ENCODE results near the gene HIPK2.

HIPK2 gene

DNA sequence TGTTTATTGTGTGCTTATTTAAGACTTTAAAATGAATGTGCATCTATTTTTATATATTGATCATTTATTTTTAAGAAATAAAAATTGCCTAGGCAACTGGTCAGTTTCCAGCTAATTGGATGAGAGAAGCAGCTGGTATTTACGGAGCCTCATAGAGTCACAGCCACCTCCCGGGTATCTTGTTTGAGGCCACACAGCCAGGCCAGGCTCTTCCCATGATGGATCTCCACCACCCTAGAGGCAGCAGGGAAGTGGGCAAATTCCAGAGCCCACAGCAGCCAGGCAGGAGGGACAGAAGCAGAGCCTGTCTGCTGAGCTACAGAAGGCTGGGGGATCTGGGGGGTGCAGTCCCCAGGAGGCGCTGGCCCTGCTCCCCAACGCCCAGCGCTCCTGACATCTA is 192.8 kb downstream of the HIPK2 start:
- Histone ChIP-seq H3K4me1 (ENCODE audit: control insufficient read depth, low read depth, low read length) (no peaks in the 10 kb centered on the region), H3K9ac (ENCODE audit: low read length) (no peak overlapping the region), H3K23ac (ENCODE audit: low read length) (no peak overlapping the region), H2AK5ac (ENCODE audit: low read length) (no peak overlapping the region), H3K4ac (ENCODE audit: low read depth, low read length) (no peak overlapping the region), H3K36me3 (ENCODE audit: control insufficient read depth, insufficient read depth, low read length) (peaks cover 2% of the 10 kb centered on the region), H4K5ac (ENCODE audit: low read length) (no peak overlapping the region), H3K79me2 (ENCODE audit: control insufficient read depth, insufficient read depth, low read length) (no peaks in the 10 kb centered on the region), H3K18ac (ENCODE audit: low read length) (no peak overlapping the region), H2BK5ac (ENCODE audit: low read length) (no peak overlapping the region), H3K27ac (ENCODE audit: low read depth, low read length) (no peak overlapping the region), H2BK15ac (replicated peaks; ENCODE audit: low read depth) (no peak overlapping the region), H3K4me3 (ENCODE audit: low read length) (no peak overlapping the region), H3K79me1 (ENCODE audit: low read length) (no peaks in the 10 kb centered on the region), H4K8ac (ENCODE audit: low read depth, low read length) (no peak overlapping the region), H3K56ac (ENCODE audit: low read length) (no peak overlapping the region), H2BK120ac (ENCODE audit: low read depth, low read length) (no peak overlapping the region), H3K27me3 (ENCODE audit: insufficient read depth, low read length, poor library complexity) (no peaks in the 10 kb centered on the region), H3K4me2 (ENCODE audit: low read length) (no peak overlapping the region)
- WGBS (ENCODE audit: extremely low coverage, insufficient coverage, low lambda C conversion rate): no CpG with 5 or more reads among the region's 5 CpGs
- no peak for DNase-seq

DNA sequence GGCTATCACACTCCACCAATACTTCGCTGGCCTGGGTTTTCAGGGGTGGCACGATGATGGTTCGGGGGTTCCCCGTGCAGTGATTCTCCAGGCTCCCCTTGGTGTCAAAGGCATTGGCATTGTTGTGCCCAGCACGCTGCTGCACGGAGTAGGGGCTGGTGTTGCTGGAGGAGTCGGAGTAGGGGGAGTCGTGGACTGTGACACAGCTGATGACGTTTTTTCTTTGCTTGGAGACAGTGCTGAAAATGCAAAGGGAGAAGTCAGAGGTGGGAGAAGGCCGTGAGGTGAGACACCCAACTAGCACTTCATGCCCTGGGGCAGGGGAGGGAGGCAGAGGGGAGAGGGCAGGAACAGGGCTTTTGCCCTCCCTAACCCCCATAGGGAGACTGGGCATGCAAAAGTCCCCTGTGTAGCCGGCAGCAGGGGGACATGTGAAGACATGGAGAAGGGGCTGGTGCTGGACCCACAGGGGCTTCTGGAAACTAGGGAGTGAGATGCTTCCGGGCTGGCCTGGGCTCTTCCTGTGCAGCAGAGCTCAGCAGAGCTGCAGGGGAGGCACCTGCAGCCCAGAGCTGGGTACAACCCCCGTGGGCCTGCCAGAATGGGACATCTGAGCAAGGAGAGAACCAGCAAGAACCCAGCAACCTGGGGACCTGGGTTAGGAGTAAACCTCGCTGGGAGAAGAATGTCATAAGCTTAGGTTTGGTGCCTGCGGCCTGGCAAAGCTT is 193.8 kb downstream of the HIPK2 start:
- no peak overlapping the region for H3K23ac ChIP-seq (ENCODE audit: low read length)
- H3K18ac ChIP-seq (ENCODE audit: low read length): no peak overlapping the region
- no peaks in the 10 kb centered on the region for H3K4me1 ChIP-seq (ENCODE audit: control insufficient read depth, low read depth, low read length)
- H3K36me3 ChIP-seq (ENCODE audit: control insufficient read depth, insufficient read depth, low read length): peaks cover 2% of the 10 kb centered on the region
- H3K79me2 ChIP-seq (ENCODE audit: control insufficient read depth, insufficient read depth, low read length): no peaks in the 10 kb centered on the region
- no peaks in the 10 kb centered on the region for H3K79me1 ChIP-seq (ENCODE audit: low read length)
- H2BK15ac ChIP-seq (replicated peaks; ENCODE audit: low read depth): no peak overlapping the region
- H3K4me3 ChIP-seq (ENCODE audit: low read length): no peak overlapping the region
- no peak overlapping the region for H3K56ac ChIP-seq (ENCODE audit: low read length)
- no peak overlapping the region for H3K9ac ChIP-seq (ENCODE audit: low read length)
- DNase-seq: no peak
- no peaks in the 10 kb centered on the region for H3K27me3 ChIP-seq (ENCODE audit: insufficient read depth, low read length, poor library complexity)
- no peak overlapping the region for H3K4me2 ChIP-seq (ENCODE audit: low read length)
- H3K4ac ChIP-seq (ENCODE audit: low read depth, low read length): no peak overlapping the region
- H2BK120ac ChIP-seq (ENCODE audit: low read depth, low read length): no peak overlapping the region
- H4K8ac ChIP-seq (ENCODE audit: low read depth, low read length): no peak overlapping the region
- no peak overlapping the region for H2BK5ac ChIP-seq (ENCODE audit: low read length)
- H4K5ac ChIP-seq (ENCODE audit: low read length): no peak overlapping the region
- no CpG with 5 or more reads among the region's 15 CpGs for WGBS (ENCODE audit: extremely low coverage, insufficient coverage, low lambda C conversion rate)
- no peak overlapping the region for H3K27ac ChIP-seq (ENCODE audit: low read depth, low read length)
- no peak overlapping the region for H2AK5ac ChIP-seq (ENCODE audit: low read length)

DNA sequence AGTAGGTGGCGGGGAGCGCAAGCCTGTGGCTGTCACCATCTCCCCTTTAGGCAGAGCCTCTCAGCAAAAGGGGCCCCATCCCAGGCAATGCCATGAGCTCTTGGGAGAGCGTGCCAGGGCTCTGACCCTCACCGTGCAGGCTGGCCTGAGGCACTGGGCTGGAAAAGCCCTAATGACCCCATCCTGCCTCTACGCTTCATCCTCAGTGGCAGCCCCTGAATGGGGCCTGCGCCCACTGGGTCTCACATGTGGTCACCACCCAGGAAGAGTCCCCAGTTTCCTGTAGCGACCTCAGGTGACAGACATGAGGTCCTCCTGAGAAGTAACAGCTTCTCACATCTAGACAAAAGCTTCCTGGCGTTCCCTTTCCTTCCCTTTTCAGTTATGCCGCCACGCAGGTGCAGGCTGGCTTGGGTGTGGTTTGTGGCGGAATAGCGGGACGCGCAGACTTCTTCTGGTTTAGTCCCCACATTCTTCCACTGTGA is 195.1 kb downstream of the HIPK2 start:
- no peak for DNase-seq
- Histone ChIP-seq H2BK120ac (ENCODE audit: low read depth, low read length) (no peak overlapping the region), H3K27ac (ENCODE audit: low read depth, low read length) (no peak overlapping the region), H3K79me1 (ENCODE audit: low read length) (no peaks in the 10 kb centered on the region), H3K23ac (ENCODE audit: low read length) (no peak overlapping the region), H3K18ac (ENCODE audit: low read length) (no peak overlapping the region), H3K79me2 (ENCODE audit: control insufficient read depth, insufficient read depth, low read length) (no peaks in the 10 kb centered on the region), H2BK5ac (ENCODE audit: low read length) (no peak overlapping the region), H2AK5ac (ENCODE audit: low read length) (no peak overlapping the region), H3K36me3 (ENCODE audit: control insufficient read depth, insufficient read depth, low read length) (peaks cover 2% of the 10 kb centered on the region), H3K27me3 (ENCODE audit: insufficient read depth, low read length, poor library complexity) (no peaks in the 10 kb centered on the region), H2BK15ac (replicated peaks; ENCODE audit: low read depth) (no peak overlapping the region), H3K4me2 (ENCODE audit: low read length) (no peak overlapping the region), H3K4ac (ENCODE audit: low read depth, low read length) (no peak overlapping the region), H3K56ac (ENCODE audit: low read length) (no peak overlapping the region), H4K8ac (ENCODE audit: low read depth, low read length) (no peak overlapping the region), H3K4me1 (ENCODE audit: control insufficient read depth, low read depth, low read length) (no peaks in the 10 kb centered on the region), H3K9ac (ENCODE audit: low read length) (no peak overlapping the region), H3K4me3 (ENCODE audit: low read length) (no peak overlapping the region), H4K5ac (ENCODE audit: low read length) (no peak overlapping the region)
- no CpG with 5 or more reads among the region's 14 CpGs for WGBS (ENCODE audit: extremely low coverage, insufficient coverage, low lambda C conversion rate)

DNA sequence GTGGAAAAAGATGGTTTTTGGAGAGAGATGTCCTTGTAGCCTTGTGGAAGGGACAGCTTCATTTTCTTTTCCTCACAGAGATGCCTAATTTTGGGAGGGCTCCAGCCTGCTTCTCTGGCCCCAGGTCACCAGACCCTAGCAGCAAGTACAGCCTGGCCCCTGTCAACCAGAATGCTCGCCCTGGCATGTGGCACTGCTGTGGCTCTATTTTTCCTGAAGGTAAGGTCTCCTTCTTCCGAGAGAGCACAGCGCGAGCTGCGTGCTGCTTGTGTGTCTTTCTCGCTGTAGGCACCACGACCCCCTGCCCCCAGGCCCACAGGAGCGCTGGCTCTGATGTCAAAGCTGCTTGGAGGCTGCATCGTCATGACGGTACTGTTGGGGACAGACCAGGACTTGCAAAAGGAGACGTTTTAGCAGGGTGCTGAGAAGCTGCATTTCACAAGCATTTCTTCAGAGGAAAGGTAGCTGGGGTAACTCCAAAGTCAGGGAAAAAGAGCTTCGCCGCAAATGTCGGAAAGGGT is 195.6 kb downstream of the HIPK2 start:
- Histone ChIP-seq H2AK5ac (ENCODE audit: low read length) (no peak overlapping the region), H4K5ac (ENCODE audit: low read length) (no peak overlapping the region), H3K36me3 (ENCODE audit: control insufficient read depth, insufficient read depth, low read length) (peaks cover 2% of the 10 kb centered on the region), H3K27me3 (ENCODE audit: insufficient read depth, low read length, poor library complexity) (no peaks in the 10 kb centered on the region), H3K9ac (ENCODE audit: low read length) (no peak overlapping the region), H2BK15ac (replicated peaks; ENCODE audit: low read depth) (no peak overlapping the region), H3K56ac (ENCODE audit: low read length) (no peak overlapping the region), H3K18ac (ENCODE audit: low read length) (no peak overlapping the region), H3K4me2 (ENCODE audit: low read length) (no peak overlapping the region), H4K8ac (ENCODE audit: low read depth, low read length) (no peak overlapping the region), H2BK5ac (ENCODE audit: low read length) (no peak overlapping the region), H3K79me2 (ENCODE audit: control insufficient read depth, insufficient read depth, low read length) (no peaks in the 10 kb centered on the region), H3K23ac (ENCODE audit: low read length) (no peak overlapping the region), H3K4me1 (ENCODE audit: control insufficient read depth, low read depth, low read length) (no peaks in the 10 kb centered on the region), H3K4me3 (ENCODE audit: low read length) (no peak overlapping the region), H3K27ac (ENCODE audit: low read depth, low read length) (no peak overlapping the region), H2BK120ac (ENCODE audit: low read depth, low read length) (no peak overlapping the region), H3K79me1 (ENCODE audit: low read length) (no peaks in the 10 kb centered on the region), H3K4ac (ENCODE audit: low read depth, low read length) (no peak overlapping the region)
- no CpG with 5 or more reads among the region's 14 CpGs for WGBS (ENCODE audit: extremely low coverage, insufficient coverage, low lambda C conversion rate)
- DNase-seq: no peak

DNA sequence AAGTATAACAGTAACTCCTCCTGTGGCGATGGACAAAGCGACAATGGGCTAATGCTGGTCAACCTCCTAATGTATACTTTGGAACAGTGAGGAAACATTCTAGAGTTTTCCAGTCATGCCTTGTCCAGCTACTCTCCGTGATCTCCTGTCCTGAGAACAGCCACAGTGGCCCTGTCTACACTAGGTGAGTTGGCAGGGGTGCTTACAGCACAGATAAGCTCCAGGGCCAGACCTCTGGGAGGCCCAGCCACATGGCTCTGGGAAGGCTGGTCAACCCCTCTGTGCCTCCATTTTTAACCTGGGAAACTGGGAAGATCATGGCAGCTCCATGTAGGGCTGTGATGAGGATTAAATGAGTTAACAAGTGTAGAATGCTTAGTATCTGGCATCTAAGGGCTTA is 197.4 kb downstream of the HIPK2 start:
- H3K79me2 ChIP-seq (ENCODE audit: control insufficient read depth, insufficient read depth, low read length): no peaks in the 10 kb centered on the region
- no peak overlapping the region for H3K18ac ChIP-seq (ENCODE audit: low read length)
- H4K8ac ChIP-seq (ENCODE audit: low read depth, low read length): no peak overlapping the region
- H3K23ac ChIP-seq (ENCODE audit: low read length): no peak overlapping the region
- H2AK5ac ChIP-seq (ENCODE audit: low read length): no peak overlapping the region
- no peak overlapping the region for H3K27ac ChIP-seq (ENCODE audit: low read depth, low read length)
- H2BK5ac ChIP-seq (ENCODE audit: low read length): no peak overlapping the region
- no peak overlapping the region for H3K4ac ChIP-seq (ENCODE audit: low read depth, low read length)
- H3K27me3 ChIP-seq (ENCODE audit: insufficient read depth, low read length, poor library complexity): no peaks in the 10 kb centered on the region
- H3K4me3 ChIP-seq (ENCODE audit: low read length): no peak overlapping the region
- H3K36me3 ChIP-seq (ENCODE audit: control insufficient read depth, insufficient read depth, low read length): peaks cover 2% of the 10 kb centered on the region
- WGBS (ENCODE audit: extremely low coverage, insufficient coverage, low lambda C conversion rate): no CpG with 5 or more reads among the region's 3 CpGs
- H3K9ac ChIP-seq (ENCODE audit: low read length): no peak overlapping the region
- no peaks in the 10 kb centered on the region for H3K4me1 ChIP-seq (ENCODE audit: control insufficient read depth, low read depth, low read length)
- H2BK15ac ChIP-seq (replicated peaks; ENCODE audit: low read depth): no peak overlapping the region
- H2BK120ac ChIP-seq (ENCODE audit: low read depth, low read length): no peak overlapping the region
- no peak overlapping the region for H4K5ac ChIP-seq (ENCODE audit: low read length)
- no peaks in the 10 kb centered on the region for H3K79me1 ChIP-seq (ENCODE audit: low read length)
- no peak overlapping the region for H3K56ac ChIP-seq (ENCODE audit: low read length)
- H3K4me2 ChIP-seq (ENCODE audit: low read length): no peak overlapping the region
- DNase-seq: no peak
